K562 (cell line): Measurements from ENCODE around the gene SLC1A7. TPM values are rescaled to one million over a fixed set of nuclear protein-coding genes. Genes with fewer than 3 reads are reported as not detected.

Experiments used
- ATAC-seq: fragments of 200-7000 bp; cut with Tn5 transposase; 3 replicates; pipeline ENCODE4 v1.9.1; 2020; ENCODE audit warnings: moderate library complexity
- BruUV-seq: library from RNA; stranded (reverse); fragments of 400-500 nt; replicated peaks from 2 replicates; lab custom pipeline; 2021; lab: Mats Ljungman, UMichigan
- CTCF ChIA-PET: fragments of 300-600 bp; formaldehyde crosslinking; extraction: SDS; loops from one replicate; lab custom pipeline; 2021; ENCODE audit warnings: low intra/inter-chr PET ratio; lab: Yijun Ruan, JAX
- POLR2A ChIA-PET: fragments of 300-600, 350-650 bp; sonication (Branson Sonifier 250); formaldehyde crosslinking; extraction: SDS; loops from one replicate; lab custom pipeline; 2021; ENCODE audit warnings: antibody characterized with exemption, inconsistent platforms; lab: Yijun Ruan, JAX
- DNase-seq, 4 experiments: peaks; one replicate each; pipeline versions ENCODE4 v3.0.0 to v3.0.0-alpha.2; 2011 to 2018; ENCODE audit warnings: low spot score in 3 of 4, mixed read lengths in 3 of 4; ENCODE audit errors: extremely low read depth in 1 of 4
- FAIRE-seq: peaks from 2 replicates; lab custom pipeline; 2011; peaks lifted over from hg19 to GRCh38; lab: Jason Lieb, UNC
- H2AFZ ChIP-seq: 2 replicates; pipeline ENCODE4 v1.6.0; 2011; ENCODE audit warnings: low read depth, low read length, control low read depth, inconsistent platforms
- H3K27ac ChIP-seq: fragments of 200-600 bp; 3 replicates; pipeline ENCODE4 v1.8.0; 2011; ENCODE audit warnings: low read depth, mild to moderate bottlenecking, control low read depth, inconsistent platforms, low read length, moderate library complexity, mixed read lengths; ENCODE audit errors: extremely low read depth
- H3K27me3 ChIP-seq, 2 experiments: fragments of 300-600 bp in 1 of 2; 2 replicates in 1 of 2; 3 replicates in 1 of 2; pipeline versions ENCODE4 v1.6.0 to v1.8.0; 2011; ENCODE audit warnings: inconsistent platforms in 2 of 2, low read length in 2 of 2, mild to moderate bottlenecking in 1 of 2, mixed read lengths in 1 of 2, moderate library complexity in 1 of 2; ENCODE audit not compliant: control insufficient read depth in 2 of 2, insufficient read depth in 2 of 2
- H3K36me3 ChIP-seq: fragments of 300-600 bp; 3 replicates; pipeline ENCODE4 v1.8.0; 2011; ENCODE audit warnings: mild to moderate bottlenecking, low read length, inconsistent platforms; ENCODE audit not compliant: control insufficient read depth, insufficient read depth
- H3K4me1 ChIP-seq, 2 experiments: fragments of 200-600 bp in 1 of 2; replicated peaks in 1 of 2; 2 replicates in 1 of 2; 3 replicates in 1 of 2; pipeline versions ENCODE4 v1.5.1 to v1.8.0; 2011; ENCODE audit warnings: inconsistent platforms in 2 of 2, low read length in 2 of 2, mild to moderate bottlenecking in 1 of 2, mixed read lengths in 1 of 2, moderate library complexity in 1 of 2; ENCODE audit not compliant: control insufficient read depth in 2 of 2, insufficient read depth in 2 of 2
- H3K4me2 ChIP-seq: 2 replicates; pipeline ENCODE4 v1.6.1; 2011; ENCODE audit warnings: low read length, control low read depth, inconsistent platforms, mixed read lengths; ENCODE audit not compliant: insufficient read depth
- H3K4me3 ChIP-seq: fragments of 200-600 bp; sonication (generic), shearing (Covaris generic); 2 replicates; pipeline ENCODE4 v1.5.1; 2016; ENCODE audit warnings: control low read depth, inconsistent platforms
- H3K79me2 ChIP-seq: fragments of 200-600 bp; 3 replicates; pipeline ENCODE4 v1.8.0; 2011; ENCODE audit warnings: low read length, inconsistent platforms; ENCODE audit not compliant: control insufficient read depth, insufficient read depth
- H3K9ac ChIP-seq, 2 experiments: 2 replicates each; pipeline versions ENCODE4 v1.6.0 to v1.6.1; 2011; ENCODE audit warnings: low read depth in 2 of 2, low read length in 2 of 2, control low read depth in 1 of 2, inconsistent platforms in 1 of 2, mild to moderate bottlenecking in 1 of 2, mixed read lengths in 1 of 2; ENCODE audit not compliant: insufficient read depth in 1 of 2
- H3K9me1 ChIP-seq: one replicate; pipeline ENCODE4 v1.6.0; 2011; ENCODE audit warnings: inconsistent platforms, mild to moderate bottlenecking, low read length, moderate library complexity; ENCODE audit not compliant: control insufficient read depth, insufficient read depth
- H3K9me3 ChIP-seq: replicated peaks from 2 replicates; pipeline ENCODE4 v1.5.1; 2011; ENCODE audit warnings: low read depth, low read length, inconsistent platforms; ENCODE audit not compliant: control insufficient read depth, insufficient read depth
- H4K20me1 ChIP-seq: replicated peaks from 2 replicates; pipeline ENCODE4 v1.6.1; 2011; ENCODE audit warnings: low read length, inconsistent platforms, mixed read lengths; ENCODE audit not compliant: control insufficient read depth, insufficient read depth
- POU5F1 ChIP-seq: fragments of 150-350 bp; IDR thresholded peaks from 2 replicates; pipeline ENCODE4 v1.6.1; 2014; ENCODE audit warnings: borderline replicate concordance, low read length, low read depth, mild to moderate bottlenecking; ENCODE audit not compliant: partially characterized antibody
- PRPF4 ChIP-seq: fragments of 200-400 bp; formaldehyde crosslinking; IDR thresholded peaks from one replicate; pipeline ENCODE4 v1.6.1; 2017; ENCODE audit warnings: low read length, low read depth, mild to moderate bottlenecking; ENCODE audit not compliant: insufficient read depth, poor library complexity, severe bottlenecking
- ZNF24 ChIP-seq: fragments of 450-650 bp; IDR thresholded peaks from 2 replicates; pipeline ENCODE4 v1.6.1; 2016
- WGBS: fragments of 100-300 bp; shearing (Covaris generic); methylation state at CpG from one replicate; pipeline ENCODE4 v1.1.6; 2016; ENCODE audit warnings: low coverage, mixed read lengths; ENCODE audit not compliant: insufficient coverage; ENCODE audit errors: missing lambda C conversion rate; 5-methylcytosine and 5-hydroxymethylcytosine counted together
- in situ Hi-C: fragments of 300-500 bp; cut with MboI; formaldehyde crosslinking; loops from 4 replicates; pipeline ENCODE4 v1.15.0; 2018; ENCODE audit warnings: inconsistent platforms, mixed read lengths
- intact Hi-C: fragments of 100-400 bp; cut with micrococcal nuclease; formaldehyde crosslinking; loops from 2 replicates; pipeline ENCODE4 v1.14.2; 2022
- polyA plus RNA-seq, 8 experiments: library from polyadenylated mRNA; depleted of rRNA in 4 of 8; stranded (reverse) in 5 of 8; unstranded in 3 of 8; fragments of >200 nt; fragmentation: Nextera tagmentation in 2 of 8; fragmentation: Illumina TruSeq in 1 of 8; extraction: Ambion mirVana in 2 of 8; extraction: Trizol in 1 of 8; gene quantifications; 2 replicates each; pipeline versions ENCODE4 v1.2.1 to v1.2.3, GENCODE V29; 2011 to 2014; ENCODE audit warnings: inconsistent platforms in 1 of 8, missing spikeins in 1 of 8
- total RNA-seq, 7 experiments: library from RNA; depleted of rRNA in 6 of 7; stranded (reverse); fragments of >200 nt in 6 of 7; fragmentation: Illumina TruSeq in 2 of 7; extraction: Trizol in 2 of 7; gene quantifications; 2 replicates each; pipeline versions ENCODE4 v1.2.1 to v1.2.3, GENCODE V29; 2011 to 2021; ENCODE audit warnings: low replicate concordance in 1 of 7

Gene SLC1A7
- total and polyA plus RNA-seq, 9 of the 15 experiments (the other 6 are each of a cell fraction or from before 2014, with no cell fraction given): 0.07 TPM; not detected in 8

GRCh38 chr1:53116307-53116810 lies 26.1 kb downstream of the SLC1A7 start:
- FAIRE-seq (no peak), ATAC-seq (no peak), DNase-seq (no peak)
- Histone ChIP-seq H3K79me2 (no peaks in the 10 kb centered on the region), H3K9me3 (0 out of 2 replicates have a peak, but pooled peaks cover 4% of the 10 kb centered on the region), H3K9ac (peak overlapping the region in 1 of 2 experiments; percentile 36; a peak in 1 of 4 replicates), H3K27ac (no peak overlapping the region), H3K9me1 (no peaks in the 10 kb centered on the region), H2AFZ (no peak overlapping the region), H3K4me1 (peaks cover 0 to 27% of the 10 kb centered on the region in 2 experiments; a peak in 2 of 5 replicates), H3K4me3 (no peak overlapping the region), H3K27me3 (peaks cover 25 to 76% of the 10 kb centered on the region in 2 experiments; a peak in 4 of 5 replicates), H3K36me3 (no peaks in the 10 kb centered on the region), H3K4me2 (no peak overlapping the region), H4K20me1 (peaks cover 10% of the 10 kb centered on the region)
- intact Hi-C loops: no loop called here
- POLR2A ChIA-PET: no interaction called here
- in situ Hi-C loops: no loop called here
- TF ChIP-seq POU5F1: no peak
- TF ChIP-seq PRPF4: no peak
- peak; percentile 41; the same call in 1 of the 2 replicates for TF ChIP-seq ZNF24
- CTCF ChIA-PET: no interaction called here
- no TSS peak for BruUV-seq
- 5% methylated on average over 9 of the region's 9 CpGs for WGBS
